Cardiac muscle cell (in vitro differentiated cells and primary cell): ENCODE measurements around the gene CXCL10. TPM values are rescaled to one million over a fixed set of nuclear protein-coding genes. Genes with fewer than 3 reads are reported as not detected.
A peak's percentile ranks its signal among the peaks of the same experiment; 100 is the strongest.

Experiments
- DNase-seq, 2 donors: peaks; one replicate each; pipeline versions ENCODE4 v3.0.0 to v3.0.0-alpha.2; 2010 to 2017; ENCODE audit warnings: low read depth in 1 of 2, low spot score in 1 of 2
- H3K27ac ChIP-seq: fragments of 200-600 bp; sonication (generic); 2 replicates; pipeline ENCODE4 v1.5.1; 2016
- H3K27me3 ChIP-seq: fragments of 200-600 bp; sonication (generic); 2 replicates; pipeline ENCODE4 v1.6.0; 2016; ENCODE audit warnings: control low read depth
- H3K36me3 ChIP-seq: fragments of 200-600 bp; sonication (generic); 2 replicates; pipeline ENCODE4 v1.5.1; 2016; ENCODE audit warnings: control low read depth
- H3K4me1 ChIP-seq: fragments of 200-600 bp; sonication (generic); 2 replicates; pipeline ENCODE4 v1.8.1; 2017; ENCODE audit warnings: low read depth, mild to moderate bottlenecking, mixed run types
- H3K4me3 ChIP-seq: fragments of 200-600 bp; sonication (generic); 2 replicates; pipeline ENCODE4 v1.5.1; 2016; ENCODE audit warnings: mild to moderate bottlenecking
- H3K9me3 ChIP-seq: fragments of 200-600 bp; sonication (generic); 2 replicates; pipeline ENCODE4 v1.5.1; 2017; ENCODE audit warnings: low read depth, mild to moderate bottlenecking, control low read depth
- polyA plus RNA-seq: library from polyadenylated mRNA; unstranded; fragments of >200 nt; fragmentation: Nextera tagmentation; extraction: Ambion mirVana; gene quantifications from 2 replicates; pipeline ENCODE4 v1.2.1, GENCODE V29; 2016
- total RNA-seq: library from RNA; depleted of rRNA; stranded (reverse); fragments of >200 nt; gene quantifications from 2 replicates; pipeline ENCODE4 v1.2.3, GENCODE V29; 2016
- TF ChIP-seq, protein P1 (sequence below): IDR thresholded peaks from 2 replicates; pipeline ENCODE4 v1.5.1; 2012; ENCODE audit warnings: low read depth, mild to moderate bottlenecking, low read length

CXCL10 gene
- total and polyA plus RNA-seq, 2 experiments from 2014 or later, result not detected

DNA sequence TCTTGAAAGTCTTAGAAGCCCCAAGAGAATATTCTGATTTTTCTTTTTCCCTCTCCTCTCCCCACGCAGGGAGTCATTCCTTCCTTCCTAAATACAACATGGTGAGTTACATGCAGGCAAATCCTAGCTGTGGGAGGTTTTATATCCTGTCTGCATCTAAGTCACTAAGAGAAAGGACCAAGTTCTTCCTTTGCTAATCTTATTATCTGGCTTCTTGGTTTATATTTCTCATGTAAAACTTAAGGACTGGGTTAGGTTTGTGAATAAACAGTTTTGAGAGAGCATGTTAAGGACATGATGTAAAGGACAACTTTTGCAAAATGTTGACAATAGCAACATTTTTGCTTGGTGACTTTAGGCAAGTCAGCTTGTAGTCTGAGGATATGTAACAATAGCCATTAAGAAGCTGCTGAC is 10.9 kb downstream of the CXCL10 start:
- peak in 1 of 2 donors; percentile 13 for DNase-seq
- H3K36me3 ChIP-seq, result no peaks in the 10 kb centered on the region
- TF ChIP-seq, protein P1, sequence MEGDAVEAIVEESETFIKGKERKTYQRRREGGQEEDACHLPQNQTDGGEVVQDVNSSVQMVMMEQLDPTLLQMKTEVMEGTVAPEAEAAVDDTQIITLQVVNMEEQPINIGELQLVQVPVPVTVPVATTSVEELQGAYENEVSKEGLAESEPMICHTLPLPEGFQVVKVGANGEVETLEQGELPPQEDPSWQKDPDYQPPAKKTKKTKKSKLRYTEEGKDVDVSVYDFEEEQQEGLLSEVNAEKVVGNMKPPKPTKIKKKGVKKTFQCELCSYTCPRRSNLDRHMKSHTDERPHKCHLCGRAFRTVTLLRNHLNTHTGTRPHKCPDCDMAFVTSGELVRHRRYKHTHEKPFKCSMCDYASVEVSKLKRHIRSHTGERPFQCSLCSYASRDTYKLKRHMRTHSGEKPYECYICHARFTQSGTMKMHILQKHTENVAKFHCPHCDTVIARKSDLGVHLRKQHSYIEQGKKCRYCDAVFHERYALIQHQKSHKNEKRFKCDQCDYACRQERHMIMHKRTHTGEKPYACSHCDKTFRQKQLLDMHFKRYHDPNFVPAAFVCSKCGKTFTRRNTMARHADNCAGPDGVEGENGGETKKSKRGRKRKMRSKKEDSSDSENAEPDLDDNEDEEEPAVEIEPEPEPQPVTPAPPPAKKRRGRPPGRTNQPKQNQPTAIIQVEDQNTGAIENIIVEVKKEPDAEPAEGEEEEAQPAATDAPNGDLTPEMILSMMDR, result no peak
- H3K27me3 ChIP-seq, result no peaks in the 10 kb centered on the region
- H3K9me3 ChIP-seq, result no peaks in the 10 kb centered on the region
- no peak overlapping the region for H3K27ac ChIP-seq
- H3K4me3 ChIP-seq, result no peak overlapping the region
- H3K4me1 ChIP-seq, result no peaks in the 10 kb centered on the region

DNA sequence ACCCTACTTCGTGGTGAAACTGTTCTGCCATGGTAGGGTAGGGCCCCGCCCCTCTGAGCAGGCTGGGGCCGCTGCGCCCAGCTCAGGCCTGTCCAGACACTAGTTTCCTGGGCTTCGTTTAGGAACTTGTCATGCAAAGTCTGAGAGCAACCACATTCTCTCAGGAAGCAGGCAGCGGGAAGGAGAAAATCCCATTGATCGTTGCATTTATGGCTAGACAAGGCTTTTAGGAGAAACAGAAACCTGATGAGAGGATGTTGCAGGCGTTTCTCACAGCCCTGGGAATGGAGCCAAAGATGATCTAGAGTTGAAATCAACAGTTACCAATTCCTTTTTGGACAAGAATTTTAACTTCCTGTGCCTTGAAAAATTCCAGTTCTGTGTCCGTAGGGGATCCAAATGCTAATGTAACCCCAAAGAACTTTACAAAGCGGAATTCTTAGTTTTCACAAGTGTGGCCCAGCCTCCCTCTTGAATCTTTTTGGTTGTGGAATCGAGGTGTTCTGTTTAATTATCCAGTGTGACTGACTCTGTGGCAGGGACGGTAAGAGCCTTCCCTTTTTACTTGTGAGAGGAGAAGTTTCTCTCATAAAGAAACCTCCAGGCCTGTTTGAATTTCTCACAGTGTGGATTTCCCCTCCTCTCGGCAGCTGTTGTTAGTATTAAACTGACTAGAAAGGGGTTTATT is 11.5 kb downstream of the CXCL10 start:
- Histone ChIP-seq H3K9me3 (no peaks in the 10 kb centered on the region), H3K4me3 (no peak overlapping the region), H3K27me3 (peaks cover under 1% of the 10 kb centered on the region), H3K36me3 (no peaks in the 10 kb centered on the region), H3K4me1 (no peaks in the 10 kb centered on the region), H3K27ac (no peak overlapping the region)
- DNase-seq, result peak in 1 of 2 donors; percentile 77
- TF ChIP-seq, protein P1, result no peak

DNA sequence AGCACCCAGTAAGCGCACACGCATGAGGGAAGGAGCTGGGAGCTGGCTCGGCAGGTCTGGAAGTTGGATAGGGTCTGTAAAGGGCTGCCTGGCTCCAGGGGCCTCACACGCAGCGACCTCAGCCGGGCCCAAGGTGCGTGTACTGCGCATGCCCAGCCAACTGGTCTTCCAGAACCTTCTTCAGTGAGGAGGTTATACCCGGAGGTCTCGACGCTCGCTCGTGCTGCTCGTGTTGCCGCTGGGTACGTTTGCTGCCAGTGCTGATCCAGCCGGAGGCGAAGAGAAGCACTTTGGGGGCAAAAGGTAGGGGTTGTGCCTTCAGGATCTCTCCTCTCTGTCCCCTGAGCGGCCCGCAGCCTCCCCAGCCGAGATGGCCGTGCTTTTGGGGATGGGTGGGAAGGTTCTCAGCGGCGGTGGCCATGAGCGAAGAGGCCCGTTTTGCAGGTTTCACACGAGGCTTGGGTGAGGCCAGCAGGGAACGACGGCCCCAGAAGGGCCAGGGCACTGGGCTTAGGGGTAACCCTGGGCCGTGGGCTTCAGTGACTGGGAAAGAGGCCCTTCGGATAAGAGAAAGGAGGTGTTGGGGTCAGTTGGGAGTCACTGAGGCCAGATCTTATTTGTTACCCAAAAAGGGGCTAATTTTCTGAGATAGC is 12.2 kb downstream of the CXCL10 start:
- TF ChIP-seq, protein P1, result no peak
- H3K4me1 ChIP-seq, result no peaks in the 10 kb centered on the region
- H3K27ac ChIP-seq, result no peak overlapping the region
- peaks cover 2% of the 10 kb centered on the region for H3K27me3 ChIP-seq
- H3K9me3 ChIP-seq, result no peaks in the 10 kb centered on the region
- H3K36me3 ChIP-seq, result no peaks in the 10 kb centered on the region
- H3K4me3 ChIP-seq, result no peak overlapping the region
- DNase-seq, result no peak

DNA sequence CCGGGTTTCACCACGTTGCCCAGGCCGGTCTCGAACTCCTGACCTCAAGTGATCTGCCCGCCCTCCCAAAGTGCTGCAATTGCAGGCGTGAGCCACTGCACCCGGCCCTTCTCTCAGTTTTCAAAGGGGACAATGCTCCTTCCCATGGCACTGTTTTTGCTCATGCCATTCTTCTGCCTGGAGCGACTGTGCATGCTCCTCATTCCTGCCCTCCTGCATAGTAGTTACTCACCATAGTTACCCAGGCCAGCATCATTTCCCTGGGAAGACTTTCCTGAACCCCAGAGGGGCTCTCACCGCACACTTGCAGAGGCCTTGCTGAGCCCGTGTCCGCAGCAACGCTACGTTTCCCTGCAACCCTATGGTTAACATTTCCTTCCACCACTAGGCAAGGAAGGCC is 12.7 kb downstream of the CXCL10 start:
- no peak for DNase-seq
- no peak overlapping the region for H3K27ac ChIP-seq

DNA sequence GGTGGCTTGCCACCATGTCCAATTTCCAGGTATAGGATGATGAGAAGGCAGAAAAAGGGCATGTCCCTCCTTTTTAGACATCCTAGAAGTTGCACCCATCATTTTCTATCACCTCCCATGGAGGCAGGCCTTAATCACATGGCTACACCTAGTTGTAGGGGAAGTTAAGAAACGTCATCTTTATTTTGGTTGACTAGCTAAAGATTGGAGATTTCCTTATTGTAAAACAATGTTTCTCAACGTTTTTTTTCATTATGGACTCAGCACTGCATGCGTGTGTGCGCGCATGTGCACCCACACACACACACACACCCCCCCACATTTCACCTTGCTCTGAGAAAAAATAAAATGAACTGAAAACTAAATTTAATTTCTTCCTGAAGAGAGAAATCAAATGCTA is 14.0 kb downstream of the CXCL10 start:
- no peaks in the 10 kb centered on the region for H3K36me3 ChIP-seq
- H3K27me3 ChIP-seq, result peaks cover 4% of the 10 kb centered on the region
- H3K9me3 ChIP-seq, result no peaks in the 10 kb centered on the region
- TF ChIP-seq, protein P1, result no peak
- no peak overlapping the region for H3K4me3 ChIP-seq
- no peak for DNase-seq
- H3K27ac ChIP-seq, result no peak overlapping the region
- H3K4me1 ChIP-seq, result no peaks in the 10 kb centered on the region

More for the DNA sequence above, 12.7 kb downstream of the CXCL10 start:
- Histone ChIP-seq H3K36me3 (no peaks in the 10 kb centered on the region), H3K4me1 (no peaks in the 10 kb centered on the region), H3K4me3 (no peak overlapping the region), H3K27me3 (peaks cover 2% of the 10 kb centered on the region), H3K9me3 (no peaks in the 10 kb centered on the region)
- TF ChIP-seq, protein P1, result no peak
